HUES6 (cell line): ENCODE results near the gene TPGS1.
"Not testable (repeated sequence)": the region's sequence is repeated elsewhere in the genome, so short reads cannot be mapped to it uniquely, and the experiment has no call there.

Source experiments
- H3K27ac ChIP-seq: 2 replicates; pipeline ENCODE4 v1.7.0; 2013; ENCODE audit warnings: low read depth, mild to moderate bottlenecking, low read length, inconsistent platforms
- H3K27me3 ChIP-seq: 2 replicates; pipeline ENCODE4 v1.6.1; 2013; ENCODE audit warnings: low read length; ENCODE audit not compliant: control insufficient read depth, insufficient read depth
- H3K36me3 ChIP-seq: 2 replicates; pipeline ENCODE4 v1.6.1; 2013; ENCODE audit warnings: low read length; ENCODE audit not compliant: control insufficient read depth, insufficient read depth
- H3K4me1 ChIP-seq: 2 replicates; pipeline ENCODE4 v1.6.1; 2013; ENCODE audit warnings: low read length; ENCODE audit not compliant: control insufficient read depth, insufficient read depth
- H3K4me3 ChIP-seq: 2 replicates; pipeline ENCODE4 v1.5.1; 2013; ENCODE audit warnings: low read depth, low read length
- H3K9ac ChIP-seq: one replicate; pipeline ENCODE4 v1.6.1; 2013; ENCODE audit warnings: mild to moderate bottlenecking, low read length
- H3K9me3 ChIP-seq: 2 replicates; pipeline ENCODE4 v1.6.1; 2013; ENCODE audit warnings: low read depth, low read length; ENCODE audit not compliant: control insufficient read depth, insufficient read depth

The TPGS1 gene

DNA sequence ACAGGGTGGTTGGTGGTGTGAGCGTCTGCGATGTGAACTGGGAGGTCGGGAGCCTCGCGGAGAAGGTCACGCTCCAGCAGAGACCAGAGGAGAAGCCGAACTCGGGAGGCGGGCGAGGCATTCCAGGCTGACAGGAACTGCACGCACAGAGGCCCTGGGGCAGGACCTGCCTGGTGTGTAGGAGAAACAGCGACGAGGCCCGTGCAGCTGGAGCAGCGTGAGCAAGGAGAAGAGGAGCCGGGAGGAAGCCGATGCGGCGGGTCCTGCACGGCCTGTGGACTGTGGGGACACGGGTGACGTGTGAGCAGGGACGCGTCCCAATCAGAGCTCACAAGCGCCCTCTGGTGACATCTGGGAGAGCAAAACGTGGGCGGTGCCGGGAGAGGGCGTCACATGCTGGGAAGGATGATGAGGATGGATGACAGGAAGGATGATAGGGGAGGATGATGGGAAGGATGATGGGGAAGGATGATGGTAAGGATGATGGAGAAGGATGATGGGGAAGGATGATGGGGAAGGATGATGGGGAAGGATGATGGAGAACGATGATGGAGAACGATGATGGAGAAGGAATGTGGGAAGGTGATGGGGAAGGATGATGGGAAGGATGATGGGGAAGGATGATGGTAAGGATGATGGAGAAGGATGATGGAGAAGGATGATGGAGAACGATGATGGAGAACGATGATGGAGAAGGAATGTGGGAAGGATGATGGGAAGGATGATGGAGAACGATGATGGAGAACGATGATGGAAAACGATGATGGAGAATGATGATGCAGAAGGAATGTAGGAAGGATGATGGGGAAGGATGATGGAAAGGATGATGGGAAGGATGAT, 27.1 kb upstream of the TPGS1 start:
- no peak overlapping the region for H3K27ac ChIP-seq
- no peak overlapping the region for H3K4me3 ChIP-seq
- no peak overlapping the region for H3K9ac ChIP-seq
- no peaks in the 10 kb centered on the region for H3K36me3 ChIP-seq
- peaks cover 14% of the 10 kb centered on the region for H3K9me3 ChIP-seq
- peaks cover 14% of the 10 kb centered on the region for H3K4me1 ChIP-seq
- H3K27me3 ChIP-seq, result peaks cover 4% of the 10 kb centered on the region; the same call in 1 of the 2 replicates

- Histone ChIP-seq H3K4me1 (peaks cover 22% of the 10 kb centered on the region), H3K27me3 (peaks cover 13% of the 10 kb centered on the region; the same call in 1 of the 2 replicates), H3K9me3 (peaks cover 14% of the 10 kb centered on the region)
- H3K36me3 ChIP-seq, H3K27ac ChIP-seq, H3K9ac ChIP-seq, H3K4me3 ChIP-seq: not testable (repeated sequence)
Observed at GRCh38 chr19:481100-481499, 26.2 kb upstream of the TPGS1 start.

- Histone ChIP-seq H3K4me3 (no peak overlapping the region), H3K9ac (no peak overlapping the region), H3K36me3 (no peaks in the 10 kb centered on the region), H3K27me3 (peaks cover 13% of the 10 kb centered on the region; the same call in 1 of the 2 replicates), H3K9me3 (peaks cover 14% of the 10 kb centered on the region), H3K4me1 (peaks cover 24% of the 10 kb centered on the region), H3K27ac (no peak overlapping the region)
Observed at GRCh38 chr19:482186-483041, 24.9 kb upstream of the TPGS1 start.

GRCh38 chr19:483332-484072, 23.8 kb upstream of the TPGS1 start:
- H3K4me3 ChIP-seq, result no peak overlapping the region
- H3K9me3 ChIP-seq, result peaks cover 14% of the 10 kb centered on the region
- peaks cover 13% of the 10 kb centered on the region; the same call in 1 of the 2 replicates for H3K27me3 ChIP-seq
- H3K9ac ChIP-seq, result no peak overlapping the region
- no peak overlapping the region for H3K27ac ChIP-seq
- no peaks in the 10 kb centered on the region for H3K36me3 ChIP-seq
- H3K4me1 ChIP-seq, result peaks cover 19% of the 10 kb centered on the region

DNA sequence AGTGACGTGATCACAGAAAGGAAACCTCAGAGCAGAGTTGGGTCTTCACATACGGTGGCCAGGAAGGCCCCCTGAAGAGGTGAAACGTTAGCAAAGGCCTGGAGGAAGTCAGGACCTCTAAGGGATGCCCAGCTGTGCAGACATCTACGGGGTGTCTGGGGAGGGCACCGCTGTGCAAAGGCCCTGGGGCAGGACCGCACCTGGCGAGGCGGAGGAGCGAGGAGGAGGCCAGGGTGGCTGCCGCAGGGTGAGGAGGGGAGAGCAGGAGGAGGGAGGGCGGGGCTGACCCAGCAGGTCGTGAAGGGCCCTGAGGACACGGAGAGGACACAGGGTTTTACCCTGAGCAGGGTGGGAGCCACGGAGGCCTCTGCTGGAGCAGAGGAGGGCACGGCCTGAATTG, 22.8 kb upstream of the TPGS1 start:
- Histone ChIP-seq H3K4me1 (peaks cover 14% of the 10 kb centered on the region), H3K9ac (no peak overlapping the region), H3K36me3 (no peaks in the 10 kb centered on the region), H3K27ac (no peak overlapping the region), H3K9me3 (peaks cover 14% of the 10 kb centered on the region), H3K4me3 (no peak overlapping the region), H3K27me3 (peaks cover 13% of the 10 kb centered on the region; the same call in 1 of the 2 replicates)

GRCh38 chr19:485077-485476, 22.2 kb upstream of the TPGS1 start:
- no peaks in the 10 kb centered on the region for H3K36me3 ChIP-seq
- peaks cover 13% of the 10 kb centered on the region; the same call in 1 of the 2 replicates for H3K27me3 ChIP-seq
- H3K9me3 ChIP-seq, result peaks cover 14% of the 10 kb centered on the region
- H3K4me3 ChIP-seq, result peak overlapping the region; percentile 39
- H3K27ac ChIP-seq, result no peak overlapping the region
- H3K9ac ChIP-seq, result peak overlapping the region; percentile 43
- peaks cover 14% of the 10 kb centered on the region for H3K4me1 ChIP-seq

DNA sequence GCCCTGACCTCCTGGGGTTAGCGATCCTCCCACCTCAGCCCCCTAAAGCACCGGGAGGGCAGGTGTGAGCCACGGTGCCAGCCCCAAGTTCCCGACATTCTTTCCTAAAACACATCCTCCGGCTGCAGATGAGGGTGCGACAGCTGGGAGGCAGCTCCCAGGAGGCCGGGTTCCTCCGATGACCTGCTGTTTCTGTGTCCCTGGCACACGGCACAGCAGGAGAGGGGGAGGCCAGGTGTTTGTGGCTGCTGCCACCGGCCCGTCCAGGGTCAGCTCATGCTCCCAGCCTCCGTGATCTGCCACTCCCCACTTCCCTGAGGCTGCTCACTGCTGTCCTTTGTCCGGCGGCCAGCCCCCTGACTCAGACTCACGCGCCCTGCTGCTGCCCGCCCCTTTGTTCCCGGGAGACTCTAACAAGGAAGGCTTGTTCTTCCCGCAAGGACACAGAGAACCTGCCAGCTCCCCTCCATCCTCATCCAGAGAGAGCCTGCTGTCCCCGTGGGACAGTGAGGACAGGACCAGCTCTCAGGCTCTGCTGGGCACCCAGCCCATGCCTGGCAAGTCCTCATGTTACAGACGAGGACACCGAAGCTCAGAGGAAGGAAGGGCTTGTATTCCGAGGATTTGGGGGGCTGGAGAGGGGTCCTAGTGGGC, 21.6 kb upstream of the TPGS1 start:
- H3K4me3 ChIP-seq, result peak overlapping the region; percentile 39

DNA sequence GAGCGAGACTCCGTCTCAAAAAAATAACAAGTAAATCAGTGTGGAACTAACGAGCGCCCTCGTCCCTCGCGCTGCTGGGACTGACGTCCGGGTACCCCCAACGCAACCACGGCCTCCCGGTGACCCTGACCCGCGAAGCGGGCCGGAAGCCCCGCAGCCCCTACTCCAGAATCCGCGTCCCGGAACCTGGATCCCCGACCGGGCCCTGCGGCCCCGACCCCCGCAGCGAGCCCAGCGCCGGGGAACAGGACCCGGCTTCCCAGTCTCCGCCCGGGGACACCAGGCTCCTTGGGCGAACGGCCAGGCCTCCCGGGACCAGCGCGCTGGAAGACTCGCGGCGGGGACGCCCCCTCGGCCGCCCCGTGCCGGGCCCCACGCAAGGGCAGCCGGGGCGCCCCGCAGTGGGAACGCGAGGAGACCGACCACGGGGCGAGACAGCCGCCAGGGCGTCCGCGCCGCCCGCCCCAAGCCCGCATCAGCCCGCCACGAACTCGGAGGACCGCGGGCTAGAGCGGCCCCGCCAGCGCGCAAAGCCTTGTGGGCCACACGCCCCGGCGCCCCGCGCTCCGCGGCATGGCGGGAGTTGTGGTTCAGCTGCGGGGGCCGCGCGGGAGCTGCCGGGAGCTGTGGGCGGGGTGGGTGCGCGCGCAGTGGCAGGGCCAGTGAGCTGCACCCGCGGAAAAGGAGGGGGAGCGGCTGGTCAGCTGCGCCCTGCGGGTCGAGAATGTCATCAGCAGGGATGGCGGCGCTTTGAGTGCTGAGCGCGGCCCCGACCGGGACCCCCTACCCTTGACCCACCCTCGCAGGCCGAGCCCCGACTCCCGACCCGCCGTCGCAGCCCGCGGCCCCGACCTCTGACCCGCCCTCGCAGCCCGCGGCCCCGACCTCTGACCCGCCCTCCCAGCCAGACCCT, 18.5 kb upstream of the TPGS1 start:
- Histone ChIP-seq H3K4me3 (peak overlapping the region; percentile 94), H3K9me3 (no peaks in the 10 kb centered on the region), H3K27me3 (peaks cover 13% of the 10 kb centered on the region; the same call in 1 of the 2 replicates), H3K9ac (peak overlapping the region; percentile 87), H3K27ac (peak overlapping the region; percentile 93), H3K36me3 (no peaks in the 10 kb centered on the region), H3K4me1 (peaks cover 16% of the 10 kb centered on the region)

More for the DNA sequence above, 21.6 kb upstream of the TPGS1 start:
- Histone ChIP-seq H3K36me3 (no peaks in the 10 kb centered on the region), H3K27me3 (peaks cover 13% of the 10 kb centered on the region; the same call in 1 of the 2 replicates), H3K9ac (peak overlapping the region; percentile 43), H3K27ac (no peak overlapping the region), H3K9me3 (peaks cover 9% of the 10 kb centered on the region), H3K4me1 (peaks cover 14% of the 10 kb centered on the region)

DNA sequence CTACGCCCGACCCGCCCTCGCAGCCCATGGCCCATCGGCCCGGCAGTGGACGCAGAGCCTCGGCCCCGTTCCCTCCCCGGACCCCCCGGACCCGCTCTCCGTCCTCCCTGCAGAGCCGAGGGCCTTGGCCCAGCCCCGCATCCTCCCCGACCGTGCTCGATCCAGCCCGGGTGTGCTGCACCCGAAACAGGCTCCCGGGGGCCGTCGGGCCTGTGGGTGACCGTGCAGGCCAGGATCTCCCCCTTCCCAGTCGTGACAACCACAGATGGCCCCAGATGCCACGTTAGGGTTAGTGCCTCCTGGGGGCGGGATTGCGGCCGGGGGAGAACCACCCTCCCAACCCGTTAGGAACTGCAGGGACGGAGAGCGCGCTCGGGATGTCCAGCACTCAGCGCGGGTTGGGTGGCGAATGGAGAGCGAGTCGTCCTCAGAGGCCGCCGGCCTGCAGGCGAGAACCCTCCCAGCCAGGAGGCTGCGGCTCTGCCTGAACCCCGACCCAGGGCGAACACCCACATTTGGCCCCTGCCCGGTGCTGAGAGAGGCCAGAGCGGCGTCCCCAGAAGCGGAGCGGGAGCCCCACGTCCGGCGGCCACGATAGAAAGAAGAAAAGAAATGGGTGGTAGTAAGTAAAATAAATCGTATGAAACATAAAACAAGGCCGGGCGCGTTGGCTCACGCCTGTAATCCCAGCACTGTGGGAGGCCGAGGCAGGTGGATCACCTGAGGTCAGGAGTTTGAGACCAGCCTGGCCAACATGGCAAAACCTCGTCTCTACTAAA, 17.7 kb upstream of the TPGS1 start:
- H3K9ac ChIP-seq, result peak overlapping the region; percentile 87
- H3K4me3 ChIP-seq, result peak overlapping the region; percentile 94
- peak overlapping the region; percentile 49; the same call in 1 of the 2 replicates for H3K27ac ChIP-seq
- peaks cover 18% of the 10 kb centered on the region for H3K4me1 ChIP-seq
- H3K36me3 ChIP-seq, result no peaks in the 10 kb centered on the region
- H3K9me3 ChIP-seq, result no peaks in the 10 kb centered on the region
- peaks cover 13% of the 10 kb centered on the region; the same call in 1 of the 2 replicates for H3K27me3 ChIP-seq
